ENCODE data around the gene PDLIM5. TPM values are rescaled to one million over a fixed set of nuclear protein-coding genes. Genes with fewer than 3 reads are reported as not detected.

The PDLIM5 gene
- total RNA-seq, 4 donors from 2014 or later, result 473 to 833 (median 673) TPM

GRCh38 chr4:94410678-94411206 is 41.0 kb upstream of the PDLIM5 start:
- H3K36me3 ChIP-seq, result no peaks in the 10 kb centered on the region
- H3K27ac ChIP-seq, result peak overlapping the region; percentile 87 to 94 (median 88)
- peak; percentile 87 to 97 for DNase-seq
- in situ Hi-C loops (cut with MboI; ENCODE audit: low sequenced_read_pairs in 4 of 4) (no loop called here), intact Hi-C loops (cut with DNase I; ENCODE audit: low total_unique reads) (no loop called here)
- H3K4me3 ChIP-seq, result peak overlapping the region; percentile 9 to 25 (median 20)
- H3K27me3 ChIP-seq, result no peaks in the 10 kb centered on the region
- TF ChIP-seq CTCF (IDR thresholded peaks at IDR 0.05 in 4 of 5, conservative IDR thresholded peaks at IDR 0.05 in 1 of 5) (no peak), POLR2A (IDR thresholded peaks at IDR 0.05) (peak in 1 of 2 donors; percentile 29)
- peaks cover 55 to 67% of the 10 kb centered on the region in 2 donors for H3K4me1 ChIP-seq
- H3K9me3 ChIP-seq, result no peaks in the 10 kb centered on the region
- ATAC-seq, result peak; percentile 83 to 86

- ATAC-seq (no peak), DNase-seq (no peak)
- H3K27me3 ChIP-seq, result no peaks in the 10 kb centered on the region
- no peaks in the 10 kb centered on the region for H3K36me3 ChIP-seq
- peak overlapping the region in 1 of 4 donors; percentile 17 for H3K4me3 ChIP-seq
- in situ Hi-C loops (cut with MboI; ENCODE audit: low sequenced_read_pairs in 4 of 4), result no loop called here
- no peaks in the 10 kb centered on the region for H3K9me3 ChIP-seq
- peak overlapping the region; percentile 87 to 94 (median 88) for H3K27ac ChIP-seq
- TF ChIP-seq POLR2A (IDR thresholded peaks at IDR 0.05) (no peak), CTCF (IDR thresholded peaks at IDR 0.05 in 4 of 5, conservative IDR thresholded peaks at IDR 0.05 in 1 of 5) (no peak)
- peaks cover 55 to 65% of the 10 kb centered on the region in 2 donors for H3K4me1 ChIP-seq
- intact Hi-C loops (cut with DNase I; ENCODE audit: low total_unique reads), result no loop called here
Measured at GRCh38 chr4:94411296-94411695, 40.4 kb upstream of the PDLIM5 start.

GRCh38 chr4:94412019-94412657 is 39.6 kb upstream of the PDLIM5 start:
- DNase-seq (no peak), ATAC-seq (no peak)
- Histone ChIP-seq H3K9me3 (no peaks in the 10 kb centered on the region), H3K36me3 (no peaks in the 10 kb centered on the region), H3K27me3 (no peaks in the 10 kb centered on the region), H3K4me3 (peak overlapping the region in 3 of 4 donors; percentile 4 to 35 (median 12)), H3K4me1 (peaks cover 51 to 65% of the 10 kb centered on the region in 2 donors), H3K27ac (peak overlapping the region; percentile 87 to 94 (median 88))
- intact Hi-C loops (cut with DNase I; ENCODE audit: low total_unique reads), result loop anchor here (2.0 kb wide), 1 partner anchor 31 kb away; no protein-coding TSS in a partner anchor
- TF ChIP-seq CTCF (IDR thresholded peaks at IDR 0.05 in 4 of 5, conservative IDR thresholded peaks at IDR 0.05 in 1 of 5) (no peak), POLR2A (IDR thresholded peaks at IDR 0.05) (no peak)
- in situ Hi-C loops (cut with MboI; ENCODE audit: low sequenced_read_pairs in 4 of 4), result no loop called here

- Histone ChIP-seq H3K4me3 (peak overlapping the region in 3 of 4 donors; percentile 4 to 35 (median 12)), H3K4me1 (peaks cover 46 to 66% of the 10 kb centered on the region in 2 donors), H3K27ac (peak overlapping the region; percentile 87 to 94 (median 88)), H3K36me3 (no peaks in the 10 kb centered on the region), H3K9me3 (no peaks in the 10 kb centered on the region), H3K27me3 (no peaks in the 10 kb centered on the region)
- in situ Hi-C loops (cut with MboI; ENCODE audit: low sequenced_read_pairs in 4 of 4), result no loop called here
- ATAC-seq, result no peak
- no peak for TF ChIP-seq CTCF (IDR thresholded peaks at IDR 0.05 in 4 of 5, conservative IDR thresholded peaks at IDR 0.05 in 1 of 5)
- no peak for TF ChIP-seq POLR2A (IDR thresholded peaks at IDR 0.05)
- intact Hi-C loops (cut with DNase I; ENCODE audit: low total_unique reads), result loop anchor here (2.0 kb wide), 1 partner anchor 30 kb away; no protein-coding TSS in a partner anchor
- no peak for DNase-seq
Measured at GRCh38 chr4:94412658-94413038, 39.1 kb upstream of the PDLIM5 start.
